Ovary (tissue), 9 donors: ENCODE data around the gene CADPS2. TPM values are rescaled to one million over a fixed set of nuclear protein-coding genes. Genes with fewer than 3 reads are reported as not detected.
"Not testable (repeated sequence)": the region's sequence is repeated elsewhere in the genome, so short reads cannot be mapped to it uniquely, and the experiment has no call there.

ENCODE experiments used
- DNase-seq, 5 donors: peaks; one replicate each; pipeline ENCODE4 v3.0.0-alpha.2; 2019 to 2020
- H3K27ac ChIP-seq, 2 donors: fragments of 200-600 bp; one replicate each; pipeline versions ENCODE4 v1.5.1 to v1.8.0; 2019 to 2022
- H3K27me3 ChIP-seq: fragments of 200-600 bp; one replicate; pipeline ENCODE4 v1.8.0; 2022
- H3K36me3 ChIP-seq: fragments of 200-600 bp; sonication (generic); one replicate; pipeline ENCODE4 v1.5.1; 2019
- H3K4me1 ChIP-seq: one replicate; pipeline ENCODE4 v1.8.1; 2013; ENCODE audit warnings: mild to moderate bottlenecking, moderate library complexity; ENCODE audit not compliant: insufficient read depth
- H3K4me3 ChIP-seq: fragments of 200-600 bp; sonication (generic); one replicate; pipeline ENCODE4 v1.5.1; 2017
- H3K9me3 ChIP-seq, 2 donors: fragments of 200-600 bp in 1 of 2; sonication (generic) in 1 of 2; one replicate each; pipeline versions ENCODE4 v1.5.1 to v1.8.1; 2013 to 2019; ENCODE audit warnings: mild to moderate bottlenecking in 1 of 2, moderate library complexity in 1 of 2
- CTCF ChIP-seq, 3 donors: fragments of 450-650 bp in 2 of 3; fragments of 200-600 bp in 1 of 3; IDR thresholded peaks; one replicate each; pipeline versions ENCODE4 v1.5.1 to v1.8.0; 2016 to 2022; ENCODE audit warnings: antibody characterized with exemption in 3 of 3, mild to moderate bottlenecking in 1 of 3
- EP300 ChIP-seq: sonication (generic); formaldehyde crosslinking; IDR thresholded peaks from one replicate; pipeline ENCODE4 v1.6.1; 2017; ENCODE audit warnings: antibody characterized with exemption
- POLR2A ChIP-seq: fragments of 450-650 bp; IDR thresholded peaks from one replicate; pipeline ENCODE4 v1.6.1; 2017; ENCODE audit warnings: antibody characterized with exemption, mild to moderate bottlenecking, moderate library complexity
- WGBS, 3 donors: extraction: QIAGEN DNeasy Blood & Tissue Kit in 1 of 3; methylation state at CpG; one replicate each; pipeline versions ENCODE4 v1.1.5 to v1.1.7; 2013 to 2017; 5-methylcytosine and 5-hydroxymethylcytosine counted together
- intact Hi-C, 4 donors: fragments of 100-400 bp; cut with DNase I; formaldehyde crosslinking; loops; one replicate each; pipeline versions ENCODE4 v1.11.0 to v1.15.1; 2022 to 2023
- polyA plus RNA-seq, 2 donors: library from polyadenylated mRNA; stranded (reverse); fragments of 200-250 nt in 1 of 2; fragments of 350-450 nt in 1 of 2; fragmentation: Illumina TruSeq in 1 of 2; extraction: RNeasy Lipid Tissue Mini Kit (QIAGEN cat#74804) in 1 of 2; gene quantifications; one replicate each; pipeline ENCODE4 v1.2.3, GENCODE V29; 2013 to 2014
- total RNA-seq, 7 donors: library from RNA; depleted of rRNA in 2 of 7; stranded (reverse); fragments of >200 nt in 2 of 7; fragmentation: NEBNext Ultra II Directional in 3 of 7; extraction: Animal tissue kit (Norgen Biotek cat#: 25700) in 3 of 7; gene quantifications; one replicate each; pipeline versions ENCODE4 v1.1.0 to v1.2.4, GENCODE V29; 2016 to 2023
- donor health status: DM: no; HTN: no; CAD: no; lungs with moderate emphysema.
- donor health status: DM: no; HTN: no; CAD: no.
- donor health status: Bipolar disorder and iron deficiency.
- donor health status: DM: yes; HTN: yes; CAD: no.
- donor health status: DM: no; HTN: no; CAD: no.
- donor health status: DM: yes; HTN: yes; CAD: no.

The CADPS2 gene
- total and polyA plus RNA-seq, 9 donors = 10.1 to 26.7 (median 16.6) TPM

- no peak for TF ChIP-seq CTCF (IDR thresholded peaks at IDR 0.05)
- TF ChIP-seq EP300 = no peak
- TF ChIP-seq POLR2A = no peak
- Histone ChIP-seq H3K27me3 (no peaks in the 10 kb centered on the region), H3K4me3 (no peak overlapping the region), H3K36me3 (no peaks in the 10 kb centered on the region), H3K4me1 (no peaks in the 10 kb centered on the region), H3K9me3 (no peaks in the 10 kb centered on the region), H3K27ac (no peak overlapping the region)
- no peak for DNase-seq
- intact Hi-C loops = no loop called here
- 86 to 91% (median 90%) methylated on average over 2 of the region's 2 CpGs for WGBS, 3 donors
Observed at GRCh38 chr7:122291189-122291588, 595.1 kb downstream of the CADPS2 start.

GRCh38 chr7:122290476-122290875, 595.8 kb downstream of the CADPS2 start:
- Histone ChIP-seq H3K36me3 (no peaks in the 10 kb centered on the region), H3K27ac (no peak overlapping the region), H3K4me3 (no peak overlapping the region), H3K27me3 (no peaks in the 10 kb centered on the region), H3K4me1 (no peaks in the 10 kb centered on the region), H3K9me3 (no peaks in the 10 kb centered on the region)
- intact Hi-C loops = no loop called here
- no peak for DNase-seq
- 84 to 89% (median 88%) methylated on average over 1 of the region's 1 CpG for WGBS, 3 donors
- TF ChIP-seq POLR2A (no peak), EP300 (no peak), CTCF (IDR thresholded peaks at IDR 0.05) (no peak)

GRCh38 chr7:122289426-122289825, 596.8 kb downstream of the CADPS2 start:
- no peaks in the 10 kb centered on the region for H3K9me3 ChIP-seq
- TF ChIP-seq CTCF (IDR thresholded peaks at IDR 0.05) (no peak), EP300 (no peak)
- H3K4me1 ChIP-seq = no peaks in the 10 kb centered on the region
- H3K27ac ChIP-seq = no peak overlapping the region
- no peaks in the 10 kb centered on the region for H3K36me3 ChIP-seq
- no peak for DNase-seq
- intact Hi-C loops = no loop called here
- WGBS, 3 donors = 78 to 95% (median 95%) methylated on average over 1 of the region's 1 CpG
- no peak overlapping the region for H3K4me3 ChIP-seq
- H3K27me3 ChIP-seq = no peaks in the 10 kb centered on the region

GRCh38 chr7:122284608-122285007, 601.7 kb downstream of the CADPS2 start:
- 85 to 94% (median 94%) methylated on average over 16 to 17 of the region's 24 CpGs for WGBS, 3 donors
- H3K4me1 ChIP-seq, intact Hi-C loops, DNase-seq, H3K27ac ChIP-seq, H3K4me3 ChIP-seq, H3K36me3 ChIP-seq, H3K27me3 ChIP-seq, H3K9me3 ChIP-seq: not testable (repeated sequence)

GRCh38 chr7:122273117-122273516, 613.1 kb downstream of the CADPS2 start:
- intact Hi-C loops = no loop called here
- no peaks in the 10 kb centered on the region for H3K27me3 ChIP-seq
- WGBS, 3 donors = 86 to 88% (median 87%) methylated on average over 2 of the region's 2 CpGs
- H3K4me1 ChIP-seq = no peaks in the 10 kb centered on the region
- H3K9me3 ChIP-seq = no peaks in the 10 kb centered on the region
- no peak overlapping the region for H3K4me3 ChIP-seq
- no peak for TF ChIP-seq CTCF (IDR thresholded peaks at IDR 0.05)
- TF ChIP-seq EP300 = no peak
- TF ChIP-seq POLR2A = no peak
- H3K36me3 ChIP-seq = no peaks in the 10 kb centered on the region
- H3K27ac ChIP-seq = no peak overlapping the region
- no peak for DNase-seq
